Choroid plexus epithelial cell (primary cell): ENCODE measurements around the gene ME3.
A peak's percentile ranks its signal among the peaks of the same experiment; 100 is the strongest.
"Not testable (repeated sequence)": the region's sequence is repeated elsewhere in the genome, so short reads cannot be mapped to it uniquely, and the experiment has no call there.

Source experiments
- DNase-seq: peaks from one replicate; pipeline ENCODE4 v3.0.0-alpha.2; 2010; ENCODE audit warnings: low read depth
- H3K4me3 ChIP-seq: 2 replicates; pipeline ENCODE4 v1.5.1; 2011; ENCODE audit warnings: low read depth, mild to moderate bottlenecking, control low read depth, low read length, moderate library complexity
- TF ChIP-seq, protein P1 (sequence below): conservative IDR thresholded peaks from 2 replicates; pipeline ENCODE4 v1.5.1; 2011; ENCODE audit warnings: low read depth, mild to moderate bottlenecking, control low read depth, inconsistent platforms, low read length, moderate library complexity

ME3 gene

DNA sequence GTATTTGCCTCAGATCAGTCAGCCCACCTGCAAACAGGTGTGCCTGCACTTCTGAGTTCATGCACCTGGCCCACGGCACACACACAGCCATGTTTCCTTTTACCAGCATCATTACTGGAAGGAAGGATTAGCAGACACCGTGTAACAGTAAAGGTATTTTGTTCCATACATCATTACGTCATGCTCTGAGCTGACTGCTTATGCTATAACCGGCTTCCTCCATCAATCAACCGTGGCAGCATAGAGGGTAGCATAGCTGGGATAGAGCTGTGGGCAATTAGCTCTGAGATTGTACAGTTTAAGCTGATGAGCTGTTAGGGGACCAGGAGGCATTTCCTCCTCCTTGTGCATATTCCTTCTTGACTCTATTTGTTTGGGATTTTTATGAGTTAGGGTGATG, 102.4 kb downstream of the ME3 start:
- TF ChIP-seq, protein P1, sequence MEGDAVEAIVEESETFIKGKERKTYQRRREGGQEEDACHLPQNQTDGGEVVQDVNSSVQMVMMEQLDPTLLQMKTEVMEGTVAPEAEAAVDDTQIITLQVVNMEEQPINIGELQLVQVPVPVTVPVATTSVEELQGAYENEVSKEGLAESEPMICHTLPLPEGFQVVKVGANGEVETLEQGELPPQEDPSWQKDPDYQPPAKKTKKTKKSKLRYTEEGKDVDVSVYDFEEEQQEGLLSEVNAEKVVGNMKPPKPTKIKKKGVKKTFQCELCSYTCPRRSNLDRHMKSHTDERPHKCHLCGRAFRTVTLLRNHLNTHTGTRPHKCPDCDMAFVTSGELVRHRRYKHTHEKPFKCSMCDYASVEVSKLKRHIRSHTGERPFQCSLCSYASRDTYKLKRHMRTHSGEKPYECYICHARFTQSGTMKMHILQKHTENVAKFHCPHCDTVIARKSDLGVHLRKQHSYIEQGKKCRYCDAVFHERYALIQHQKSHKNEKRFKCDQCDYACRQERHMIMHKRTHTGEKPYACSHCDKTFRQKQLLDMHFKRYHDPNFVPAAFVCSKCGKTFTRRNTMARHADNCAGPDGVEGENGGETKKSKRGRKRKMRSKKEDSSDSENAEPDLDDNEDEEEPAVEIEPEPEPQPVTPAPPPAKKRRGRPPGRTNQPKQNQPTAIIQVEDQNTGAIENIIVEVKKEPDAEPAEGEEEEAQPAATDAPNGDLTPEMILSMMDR, result no peak
- no peak overlapping the region for H3K4me3 ChIP-seq
- no peak for DNase-seq

DNA sequence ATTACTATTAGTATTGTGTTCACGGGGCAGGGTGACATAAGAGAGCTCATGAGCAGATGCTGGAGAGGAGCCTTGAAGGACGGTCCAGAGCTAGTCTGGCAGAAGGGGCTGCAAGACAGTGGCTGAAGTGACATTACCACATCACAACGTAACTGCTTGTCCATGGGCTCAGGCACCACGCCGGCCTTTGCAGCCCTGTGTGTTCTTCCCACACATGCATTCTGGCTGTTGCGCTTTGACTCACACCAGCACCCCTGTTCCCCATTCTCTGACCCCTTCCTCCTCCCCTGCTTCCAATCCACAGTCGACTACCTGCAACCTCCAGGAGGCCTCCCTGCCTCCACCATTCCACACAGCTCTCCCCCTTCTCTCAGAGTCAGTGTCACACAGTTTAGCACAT, 103.3 kb downstream of the ME3 start:
- H3K4me3 ChIP-seq, result no peak overlapping the region
- no peak for DNase-seq
- TF ChIP-seq, protein P1, result no peak

DNA sequence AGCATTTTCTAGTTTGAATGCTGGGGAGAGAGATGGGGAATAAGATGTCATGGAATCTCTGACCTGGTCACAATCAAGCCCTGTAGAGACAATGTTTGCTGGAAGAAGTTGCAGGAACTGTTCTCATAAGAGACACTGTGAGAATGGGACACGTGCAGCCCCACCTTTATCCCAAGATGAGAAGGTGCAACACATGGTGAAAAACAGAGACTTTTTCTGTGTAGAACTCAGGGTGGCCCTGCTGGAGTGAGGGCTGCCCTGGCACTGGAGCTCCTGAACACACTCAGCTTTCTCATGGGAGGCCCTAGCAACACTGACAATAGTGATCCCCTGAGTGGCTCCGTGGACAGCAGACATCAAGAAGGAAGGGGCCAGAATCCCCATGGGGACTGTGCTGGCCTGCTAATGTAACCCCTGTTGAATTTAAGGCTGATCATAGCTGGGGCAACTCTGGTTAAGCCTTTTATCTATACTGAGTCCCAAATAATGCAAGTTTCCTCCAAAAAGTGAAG, 106.6 kb downstream of the ME3 start:
- TF ChIP-seq, protein P1, result no peak
- no peak overlapping the region for H3K4me3 ChIP-seq
- no peak for DNase-seq

DNA sequence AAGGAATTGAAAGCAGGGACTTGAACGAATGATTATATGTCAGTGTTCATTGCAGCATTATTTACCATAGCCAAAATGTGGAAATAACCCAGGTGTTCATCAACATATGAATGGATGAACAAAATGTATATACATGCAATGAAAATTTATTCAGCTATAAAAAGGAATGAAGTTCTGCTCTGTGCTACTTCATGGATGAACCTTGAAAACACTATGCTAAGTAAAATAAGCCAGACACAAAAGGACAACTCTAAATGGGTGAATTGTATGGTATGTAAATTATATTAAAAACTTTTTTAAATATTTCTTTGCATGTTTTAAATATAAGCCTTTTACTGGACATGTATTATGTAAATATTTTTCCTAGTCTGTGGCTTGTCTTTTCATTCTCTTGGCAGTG, 107.0 kb downstream of the ME3 start:
- TF ChIP-seq, protein P1, result no peak

DNA sequence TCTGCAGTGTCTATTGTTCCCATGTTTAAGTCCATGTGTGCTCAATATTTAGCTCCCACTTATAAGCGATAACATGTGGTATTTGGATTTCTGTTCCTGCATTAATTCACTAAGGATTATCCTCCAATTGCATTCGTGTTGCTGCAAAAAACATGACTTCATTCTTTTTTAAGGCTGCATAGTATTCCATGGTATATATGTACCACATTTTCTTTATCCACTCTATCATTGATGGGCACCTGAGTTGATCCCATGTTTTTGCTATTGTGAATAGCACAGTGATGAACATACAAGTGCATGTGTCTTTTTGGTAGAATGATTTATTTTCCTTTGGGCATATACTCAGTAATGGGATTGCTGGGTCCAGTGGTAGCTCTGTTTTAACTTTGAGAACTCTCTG, 109.6 kb downstream of the ME3 start:
- DNase-seq, H3K4me3 ChIP-seq: not testable (repeated sequence)

More for the DNA sequence above, 107.0 kb downstream of the ME3 start:
- no peak overlapping the region for H3K4me3 ChIP-seq
- no peak for DNase-seq

DNA sequence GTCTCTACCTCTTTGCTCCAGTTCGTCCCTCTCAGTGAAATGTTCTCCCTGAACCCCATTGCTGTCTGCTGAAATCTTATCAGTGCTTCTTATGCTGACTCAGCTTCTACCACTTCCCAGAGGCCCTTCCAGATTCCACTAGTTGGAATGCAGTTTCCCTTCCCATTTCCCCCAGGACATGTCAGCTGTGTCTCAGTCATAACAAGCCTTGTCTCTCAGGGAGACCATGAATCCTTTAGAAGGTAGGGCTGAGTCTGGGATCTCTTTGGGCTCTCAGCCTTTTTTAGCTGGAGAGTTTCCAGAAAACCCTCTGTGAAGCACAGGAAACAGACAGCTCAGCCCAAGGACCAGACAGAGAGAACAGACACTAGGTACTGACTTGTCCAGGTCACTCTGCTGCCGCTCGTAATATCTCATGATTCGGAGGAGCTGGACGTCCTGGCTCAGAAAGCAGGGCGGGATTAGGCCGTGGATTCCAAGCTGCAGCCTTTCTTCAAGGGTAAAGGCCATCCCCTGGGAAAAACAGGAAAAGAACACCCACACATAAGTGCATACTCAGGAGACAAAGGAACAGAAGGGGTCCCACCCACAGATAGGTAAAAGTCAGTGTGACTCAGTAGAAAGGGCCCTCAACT, 113.0 kb downstream of the ME3 start:
- DNase-seq, result peak; percentile 85
- TF ChIP-seq, protein P1, result no peak
- H3K4me3 ChIP-seq, result no peak overlapping the region

DNA sequence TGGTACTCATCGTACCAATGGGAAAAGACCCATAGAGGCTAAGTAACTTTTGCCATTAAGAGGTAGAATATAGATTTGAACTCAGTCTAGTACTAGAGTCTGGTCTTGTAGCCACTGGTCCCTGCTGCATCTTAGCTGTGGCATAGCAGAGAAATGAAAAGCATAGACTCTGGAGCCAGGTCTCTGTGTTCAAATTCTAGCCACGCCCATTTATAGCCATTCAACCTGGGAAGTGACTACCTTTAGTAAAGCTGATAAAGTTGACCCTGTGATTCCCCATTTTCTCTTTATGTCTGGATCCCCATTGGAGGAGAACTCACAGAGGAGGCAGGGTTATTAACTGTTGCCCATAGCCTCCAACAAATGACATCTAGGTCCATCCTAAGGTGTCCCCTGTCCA, 113.6 kb downstream of the ME3 start:
- no peak for DNase-seq
- H3K4me3 ChIP-seq, result no peak overlapping the region
- TF ChIP-seq, protein P1, result no peak

DNA sequence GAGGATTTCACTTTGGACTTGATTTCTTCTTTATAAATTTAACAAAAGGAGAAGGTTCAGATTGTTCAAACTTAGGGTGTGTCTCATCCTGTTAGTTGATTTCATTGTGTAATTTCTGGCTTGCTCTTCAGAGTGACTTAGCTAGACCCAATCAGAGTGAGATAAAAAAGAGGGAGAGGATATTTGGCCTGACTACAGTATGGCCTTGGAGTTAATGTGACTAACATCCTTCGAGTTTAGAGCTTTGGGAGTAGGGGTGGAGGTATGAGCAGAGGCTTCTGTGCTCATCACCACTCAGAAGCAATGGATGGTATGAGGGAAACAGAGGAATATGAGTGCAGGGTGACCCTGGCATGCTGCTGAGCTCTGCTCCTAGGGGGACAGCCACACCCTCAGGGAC, 114.2 kb downstream of the ME3 start:
- no peak for DNase-seq
- TF ChIP-seq, protein P1, result no peak

More for the DNA sequence above, 114.2 kb downstream of the ME3 start:
- no peak overlapping the region for H3K4me3 ChIP-seq
